Measurements from ENCODE around the gene SLC45A2.

- TF ChIP-seq POLR2A (IDR thresholded peaks at IDR 0.05) (no peak), CTCF (IDR thresholded peaks at IDR 0.05) (no peak)
These were observed 83.3 kb downstream of the SLC45A2 start for GRCh38 chr5:33901156-33901555.
